K562 (cell line): ENCODE data around the gene PPP1R16B.

Experiments used
- CTCF ChIP-seq, 3 experiments: IDR thresholded peaks in 2 of 3; conservative IDR thresholded peaks in 1 of 3; 2 replicates each; pipeline ENCODE4 v1.5.1; 2011 to 2012; ENCODE audit warnings: low read length in 3 of 3, mild to moderate bottlenecking in 3 of 3, control low read depth in 2 of 3, improper control_type of control experiment in 1 of 3, inconsistent platforms in 1 of 3, low read depth in 1 of 3, mixed read lengths in 1 of 3, moderate library complexity in 1 of 3; ENCODE audit not compliant: insufficient read depth in 2 of 3
- NR3C1 ChIP-seq: sonication (generic); formaldehyde crosslinking; IDR thresholded peaks from 2 replicates; pipeline ENCODE4 v1.8.1; 2022; ENCODE audit warnings: missing genetic modification reagents
- PREB ChIP-seq: sonication (generic); formaldehyde crosslinking; IDR thresholded peaks from 2 replicates; pipeline ENCODE4 v1.8.1; 2023; ENCODE audit warnings: mild to moderate bottlenecking, missing genetic modification reagents
- ZNF165 ChIP-seq: fragments of 250-450 bp; sonication (Bioruptor Pico); IDR thresholded peaks from 2 replicates; pipeline ENCODE4 v1.4.0; 2020; ENCODE audit warnings: borderline replicate concordance

GRCh38 chr20:38877483-38877882, 72.0 kb downstream of the PPP1R16B start:
- TF ChIP-seq ZNF165 (CRISPR knock-in tag) (no peak), PREB (CRISPR knock-in tag) (no peak), CTCF (IDR thresholded peaks at IDR 0.05 in 2 of 3, conservative IDR thresholded peaks at IDR 0.05 in 1 of 3; ENCODE audit: insufficient read depth in 2 of 3, low read depth in 1 of 3, low read length in 3 of 3) (no peak), NR3C1 (CRISPR knock-in tag) (no peak)
